SK-MEL-5 (cell line): ENCODE results near the gene LRFN3. TPM values are rescaled to one million over a fixed set of nuclear protein-coding genes. Genes with fewer than 3 reads are reported as not detected.
A peak's percentile ranks its signal among the peaks of the same experiment; 100 is the strongest.
"Not testable (repeated sequence)": the region's sequence is repeated elsewhere in the genome, so short reads cannot be mapped to it uniquely, and the experiment has no call there.

Source experiments
- DNase-seq: peaks from one replicate; pipeline ENCODE4 v3.0.0-alpha.2; 2016; ENCODE audit warnings: low read depth, low spot score
- in situ Hi-C: cut with HindIII; loops from 2 replicates; pipeline ENCODE4 v1.10.0; 2016; ENCODE audit warnings: low sequenced_read_pairs, high pct_unique_total_duplicates, low pct_unique_long_range_greater_than_20kb
- total RNA-seq: library from RNA; depleted of rRNA; stranded (reverse); fragments of >200 nt; shearing (Covaris generic); gene quantifications from 2 replicates; pipeline ENCODE4 v1.2.3, GENCODE V29; 2014

LRFN3 gene
- total RNA-seq, 1 experiment from 2014 or later: 1.8 TPM

GRCh38 chr19:35903550-35904179 lies 32.5 kb upstream of the LRFN3 start:
- peak; percentile 65 for DNase-seq
- in situ Hi-C loops: no loop called here

GRCh38 chr19:35904311-35905068 lies 31.7 kb upstream of the LRFN3 start:
- in situ Hi-C loops: no loop called here
- no peak for DNase-seq

GRCh38 chr19:35905178-35905727 lies 30.9 kb upstream of the LRFN3 start:
- DNase-seq: no peak
- in situ Hi-C loops: no loop called here

- in situ Hi-C loops: no loop called here
- DNase-seq: no peak
Measured at GRCh38 chr19:35907377-35907745, 28.8 kb upstream of the LRFN3 start.

- DNase-seq: no peak
- in situ Hi-C loops: no loop called here
Measured at GRCh38 chr19:35908010-35908441, 28.1 kb upstream of the LRFN3 start, which contains the start of gene TYROBP. TYROBP (minus strand) TSS chr19:35908295; CDS start chr19:35908228, 67 bp downstream.

- DNase-seq: no peak
- in situ Hi-C loops: no loop called here
Measured at GRCh38 chr19:35908973-35909683, 27.0 kb upstream of the LRFN3 start.

- in situ Hi-C loops: no loop called here
- DNase-seq: no peak
Measured at GRCh38 chr19:35909684-35910035, 26.5 kb upstream of the LRFN3 start.

GRCh38 chr19:35910355-35910754 lies 25.8 kb upstream of the LRFN3 start:
- in situ Hi-C loops: not testable (repeated sequence)

GRCh38 chr19:35911173-35911572 lies 25.0 kb upstream of the LRFN3 start:
- no peak for DNase-seq
- in situ Hi-C loops: no loop called here

More at GRCh38 chr19:35910355-35910754, 25.8 kb upstream of the LRFN3 start:
- not testable (repeated sequence) for DNase-seq

GRCh38 chr19:35911790-35912189 lies 24.4 kb upstream of the LRFN3 start:
- no peak for DNase-seq
- in situ Hi-C loops: no loop called here

- DNase-seq: no peak
- in situ Hi-C loops: no loop called here
Measured at GRCh38 chr19:35913589-35913988, 22.6 kb upstream of the LRFN3 start.

- DNase-seq: no peak
- in situ Hi-C loops: no loop called here
Measured at GRCh38 chr19:35915443-35915842, 20.7 kb upstream of the LRFN3 start.

- DNase-seq: no peak
- in situ Hi-C loops: no loop called here
Measured at GRCh38 chr19:35919306-35919705, 16.9 kb upstream of the LRFN3 start.

- in situ Hi-C loops: no loop called here
- no peak for DNase-seq
Measured at GRCh38 chr19:35921012-35921411, 15.2 kb upstream of the LRFN3 start.

GRCh38 chr19:35925501-35925900 lies 10.7 kb upstream of the LRFN3 start:
- in situ Hi-C loops: no loop called here

GRCh38 chr19:35928507-35928906 lies 7.7 kb upstream of the LRFN3 start:
- in situ Hi-C loops: no loop called here
- DNase-seq: no peak

More at GRCh38 chr19:35925501-35925900, 10.7 kb upstream of the LRFN3 start:
- DNase-seq: no peak

GRCh38 chr19:35929876-35930275 lies 6.3 kb upstream of the LRFN3 start:
- in situ Hi-C loops: no loop called here
- DNase-seq: no peak

- DNase-seq: peak; percentile 99
- in situ Hi-C loops: no loop called here
Measured at GRCh38 chr19:35931161-35931873, 4.9 kb upstream of the LRFN3 start.
